Measurements from ENCODE around the gene IL10.

GRCh38 chr1:206738370-206739366, 33.6 kb downstream of the IL10 start:
- TF ChIP-seq CTCF (IDR thresholded peaks at IDR 0.05) (no peak), POLR2A (IDR thresholded peaks at IDR 0.05) (no peak), POLR2AphosphoS5 (IDR thresholded peaks at IDR 0.05; ENCODE audit: insufficient read depth in 1 of 2, low read depth in 1 of 2) (no peak)

All from vagina (tissue), 2 donors.